ENCODE results near the gene RALGPS1. TPM values are rescaled to one million over a fixed set of nuclear protein-coding genes. Genes with fewer than 3 reads are reported as not detected.

The RALGPS1 gene
- total and polyA plus RNA-seq, 2 of the 13 experiments (the other 11 are each of a cell fraction or from before 2014, with no cell fraction given) = 3.7 to 6.5 TPM

- POLR2A ChIA-PET = interaction anchor here (1.3 kb wide), 1 partner anchor 9 kb away, joined by 5 read pairs; no protein-coding TSS in a partner anchor
- in situ Hi-C loops (cut with HindIII; ENCODE audit: extremely low pct_ligation_motif_present, low pct_unique_long_range_greater_than_20kb) = no loop called here
- H3K79me2 ChIP-seq (ENCODE audit: insufficient read depth, low read length) = no peaks in the 10 kb centered on the region
- no peak overlapping the region for H3K9ac ChIP-seq (ENCODE audit: insufficient read depth, low read depth, low read length)
- WGBS (ENCODE audit: low lambda C conversion rate) = 53% methylated on average over 5 of the region's 6 CpGs
- no peak overlapping the region for H3K4me2 ChIP-seq (ENCODE audit: low read depth, low read length)
- H3K27me3 ChIP-seq (ENCODE audit: control insufficient read depth in 1 of 2, insufficient read depth in 2 of 2, low read length in 2 of 2) = no peaks in the 10 kb centered on the region; a peak in 1 of 5 replicates
- no peaks in the 10 kb centered on the region for H4K20me1 ChIP-seq (ENCODE audit: insufficient read depth, low read length)
- BruUV-seq (replicated peaks) = no TSS peak
- no peak for FAIRE-seq
- CTCF ChIA-PET (ENCODE audit: low intra/inter-chr PET ratio, low total read pairs) = no interaction called here
- H3K27ac ChIP-seq (ENCODE audit: extremely low read length, insufficient read depth, low read length) = no peak overlapping the region
- H3K4me3 ChIP-seq (replicated peaks in 1 of 3; ENCODE audit: insufficient read depth in 1 of 3, low read depth in 2 of 3, low read length in 3 of 3) = no peak overlapping the region; a peak in 1 of 6 replicates
- TF ChIP-seq ZNF501 (CRISPR knock-in tag; IDR thresholded peaks at IDR 0.05) = peak; percentile 38; the same call in 1 of the 2 replicates
- TF ChIP-seq, protein P1, sequence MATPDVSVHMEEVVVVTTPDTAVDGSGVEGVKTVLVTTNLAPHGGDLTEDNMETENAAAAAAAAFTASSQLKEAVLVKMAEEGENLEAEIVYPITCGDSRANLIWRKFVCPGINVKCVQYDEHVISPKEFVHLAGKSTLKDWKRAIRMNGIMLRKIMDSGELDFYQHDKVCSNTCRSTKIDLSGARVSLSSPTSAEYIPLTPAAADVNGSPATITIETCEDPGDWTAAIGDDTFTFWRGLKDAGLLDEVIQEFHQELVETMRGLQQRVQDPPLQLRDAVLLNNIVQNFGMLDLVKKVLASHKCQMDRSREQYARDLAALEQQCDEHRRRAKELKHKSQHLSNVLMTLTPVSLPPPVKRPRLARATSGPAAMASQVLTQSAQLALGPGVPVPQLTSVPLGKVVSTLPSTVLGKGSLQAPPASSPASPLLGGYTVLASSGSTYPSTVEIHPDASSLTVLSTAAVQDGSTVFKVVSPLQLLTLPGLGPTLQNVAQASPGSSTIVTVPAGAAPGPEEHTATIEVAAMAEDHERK (CRISPR knock-in tag; IDR thresholded peaks at IDR 0.05; ENCODE audit: low read depth) = no peak
- no peak for DNase-seq (ENCODE audit: low spot score)
- peaks cover 49% of the 10 kb centered on the region for H3K4me1 ChIP-seq (ENCODE audit: insufficient read depth, low read length)
- no peak for ATAC-seq
- no peak overlapping the region for H2AFZ ChIP-seq (ENCODE audit: low read length)
- no peaks in the 10 kb centered on the region for H3K36me3 ChIP-seq (replicated peaks in 1 of 2; ENCODE audit: control insufficient read depth in 1 of 2, insufficient read depth in 2 of 2, low read length in 2 of 2)
- H3K9me3 ChIP-seq (ENCODE audit: low read length) = no peaks in the 10 kb centered on the region
- intact Hi-C loops (cut with micrococcal nuclease; ENCODE audit: unreplicated experiment) = loop anchor here (2.0 kb wide), 1 partner anchor 65 kb away; no protein-coding TSS in a partner anchor
These were observed 217.3 kb downstream of the RALGPS1 start for GRCh38 chr9:127131871-127132270.

DNA sequence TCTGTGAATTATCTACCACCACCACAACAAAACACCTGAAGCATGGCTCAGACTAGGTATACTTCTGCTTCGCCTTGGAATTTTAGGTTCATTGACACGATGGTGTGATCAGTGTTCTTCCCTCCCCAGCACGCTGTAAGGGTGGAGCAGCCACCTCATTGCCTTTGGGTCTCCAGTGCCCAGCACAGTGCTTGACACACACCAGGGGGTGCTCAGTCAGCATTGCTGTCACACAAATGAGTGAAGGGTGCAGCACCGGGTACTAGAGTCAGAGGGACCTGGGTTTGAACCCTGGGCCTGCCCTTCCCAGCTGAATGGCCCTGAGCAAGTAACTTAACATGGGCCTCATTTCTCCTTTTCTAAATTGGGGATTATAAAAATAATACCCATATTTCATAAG, 217.8 kb downstream of the RALGPS1 start:
- H3K9ac ChIP-seq (ENCODE audit: insufficient read depth, low read depth, low read length) = no peak overlapping the region
- H3K27ac ChIP-seq (ENCODE audit: extremely low read length, insufficient read depth, low read length) = no peak overlapping the region
- no peak overlapping the region for H3K4me2 ChIP-seq (ENCODE audit: low read depth, low read length)
- no peaks in the 10 kb centered on the region for H3K36me3 ChIP-seq (replicated peaks in 1 of 2; ENCODE audit: control insufficient read depth in 1 of 2, insufficient read depth in 2 of 2, low read length in 2 of 2)
- H3K9me3 ChIP-seq (ENCODE audit: low read length) = no peaks in the 10 kb centered on the region
- H3K79me2 ChIP-seq (ENCODE audit: insufficient read depth, low read length) = no peaks in the 10 kb centered on the region
- TF ChIP-seq SPEN (CRISPR knock-in tag; IDR thresholded peaks at IDR 0.05; ENCODE audit: low read depth) (0 out of 2 replicates have a peak, but pooled peaks have one; percentile 15), ZHX2 (IDR thresholded peaks at IDR 0.05; ENCODE audit: low read depth) (no peak), ZHX2 (CRISPR knock-in tag; IDR thresholded peaks at IDR 0.05; ENCODE audit: borderline replicate concordance) (no peak)
- intact Hi-C loops (cut with micrococcal nuclease; ENCODE audit: unreplicated experiment) (loop anchor here (2.0 kb wide), 1 partner anchor 66 kb away; no protein-coding TSS in a partner anchor), in situ Hi-C loops (cut with HindIII; ENCODE audit: extremely low pct_ligation_motif_present, low pct_unique_long_range_greater_than_20kb) (no loop called here)
- no peaks in the 10 kb centered on the region; a peak in 1 of 5 replicates for H3K27me3 ChIP-seq (ENCODE audit: control insufficient read depth in 1 of 2, insufficient read depth in 2 of 2, low read length in 2 of 2)
- WGBS (ENCODE audit: low lambda C conversion rate) = 57% methylated on average over 4 of the region's 4 CpGs
- no peak for ATAC-seq
- H2AFZ ChIP-seq (ENCODE audit: low read length) = no peak overlapping the region
- ChIA-PET CTCF (ENCODE audit: low intra/inter-chr PET ratio, low total read pairs) (no interaction called here), POLR2A (no interaction called here)
- BruUV-seq (replicated peaks) = no TSS peak
- no peak for DNase-seq (ENCODE audit: low spot score)
- peaks cover 51% of the 10 kb centered on the region for H3K4me1 ChIP-seq (ENCODE audit: insufficient read depth, low read length)
- no peaks in the 10 kb centered on the region for H4K20me1 ChIP-seq (ENCODE audit: insufficient read depth, low read length)
- FAIRE-seq = no peak
- H3K4me3 ChIP-seq (replicated peaks in 1 of 3; ENCODE audit: insufficient read depth in 1 of 3, low read depth in 2 of 3, low read length in 3 of 3) = no peak overlapping the region

Measured in HepG2 (cell line).